HUES64 (cell line): Measurements from ENCODE around the gene TTR.

Source experiments
- H3K27ac ChIP-seq: 2 replicates; pipeline ENCODE4 v1.7.0; 2013; ENCODE audit warnings: low read depth, low read length, inconsistent platforms
- H3K27me3 ChIP-seq: 2 replicates; pipeline ENCODE4 v1.6.1; 2013; ENCODE audit warnings: mild to moderate bottlenecking, low read length; ENCODE audit not compliant: insufficient read depth
- H3K36me3 ChIP-seq: 2 replicates; pipeline ENCODE4 v1.6.1; 2013; ENCODE audit warnings: mild to moderate bottlenecking, low read length; ENCODE audit not compliant: insufficient read depth
- H3K4me1 ChIP-seq: 2 replicates; pipeline ENCODE4 v1.6.1; 2013; ENCODE audit warnings: mild to moderate bottlenecking, low read length, moderate library complexity; ENCODE audit not compliant: insufficient read depth
- H3K4me3 ChIP-seq: 2 replicates; pipeline ENCODE4 v1.5.1; 2013; ENCODE audit warnings: mild to moderate bottlenecking, low read length, moderate library complexity
- H3K9ac ChIP-seq: 2 replicates; pipeline ENCODE4 v1.6.1; 2013; ENCODE audit warnings: mild to moderate bottlenecking, low read depth, low read length
- H3K9me3 ChIP-seq: 2 replicates; pipeline ENCODE4 v1.6.1; 2013; ENCODE audit warnings: low read depth, low read length; ENCODE audit not compliant: insufficient read depth
- WGBS: fragments of 150-250, 120-280 bp; methylation state at CpG from one replicate; pipeline ENCODE4 v1.1.7; 2013; ENCODE audit warnings: missing lambda C conversion rate; 5-methylcytosine and 5-hydroxymethylcytosine counted together

TTR gene

DNA sequence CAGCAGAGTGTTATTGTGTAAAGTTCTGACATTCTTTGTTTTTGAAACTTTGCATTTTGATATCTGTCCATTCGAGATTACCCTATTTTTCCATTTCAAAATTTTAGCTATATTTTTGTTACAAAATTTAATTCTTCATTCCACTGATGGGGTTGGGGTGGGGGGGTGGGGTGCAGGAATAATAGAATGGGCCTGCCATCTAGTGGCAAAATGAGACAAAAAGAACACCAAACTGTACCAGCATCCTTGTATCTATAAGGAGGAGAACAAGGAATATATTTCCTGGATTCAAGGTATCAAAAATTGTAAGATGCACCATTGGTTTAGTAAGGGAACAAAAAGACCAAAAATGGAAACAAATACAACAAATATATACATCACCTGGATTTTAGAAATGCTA, 27.9 kb upstream of the TTR start:
- no peaks in the 10 kb centered on the region for H3K36me3 ChIP-seq

GRCh38 chr18:31565345-31565744, 26.3 kb upstream of the TTR start:
- WGBS, result 88% methylated on average over 2 of the region's 2 CpGs
- no peak overlapping the region for H3K4me3 ChIP-seq
- H3K9ac ChIP-seq, result no peak overlapping the region
- H3K36me3 ChIP-seq, result no peaks in the 10 kb centered on the region
- H3K4me1 ChIP-seq, result 0 out of 2 replicates have a peak, but pooled peaks cover 5% of the 10 kb centered on the region
- no peaks in the 10 kb centered on the region for H3K9me3 ChIP-seq
- no peaks in the 10 kb centered on the region for H3K27me3 ChIP-seq
- H3K27ac ChIP-seq, result no peak overlapping the region

More for the DNA sequence above, 27.9 kb upstream of the TTR start:
- Histone ChIP-seq H3K4me3 (no peak overlapping the region), H3K9ac (no peak overlapping the region), H3K4me1 (0 out of 2 replicates have a peak, but pooled peaks cover 5% of the 10 kb centered on the region), H3K27ac (no peak overlapping the region), H3K27me3 (no peaks in the 10 kb centered on the region), H3K9me3 (no peaks in the 10 kb centered on the region)
- no CpG with 5 or more reads among the region's 1 CpG for WGBS

GRCh38 chr18:31565782-31566512, 25.7 kb upstream of the TTR start:
- no peak overlapping the region for H3K9ac ChIP-seq
- 0 out of 2 replicates have a peak, but pooled peaks cover 5% of the 10 kb centered on the region for H3K4me1 ChIP-seq
- H3K9me3 ChIP-seq, result no peaks in the 10 kb centered on the region
- no peaks in the 10 kb centered on the region for H3K27me3 ChIP-seq
- H3K27ac ChIP-seq, result no peak overlapping the region
- no peak overlapping the region for H3K4me3 ChIP-seq
- no peaks in the 10 kb centered on the region for H3K36me3 ChIP-seq
- WGBS, result 95% methylated on average over 10 of the region's 10 CpGs

- Histone ChIP-seq H3K27me3 (no peaks in the 10 kb centered on the region), H3K4me1 (0 out of 2 replicates have a peak, but pooled peaks cover 5% of the 10 kb centered on the region), H3K27ac (no peak overlapping the region), H3K36me3 (no peaks in the 10 kb centered on the region), H3K4me3 (no peak overlapping the region), H3K9me3 (no peaks in the 10 kb centered on the region), H3K9ac (no peak overlapping the region)
- 67% methylated on average over 4 of the region's 4 CpGs for WGBS
These were observed 24.9 kb upstream of the TTR start for GRCh38 chr18:31566576-31567306.

DNA sequence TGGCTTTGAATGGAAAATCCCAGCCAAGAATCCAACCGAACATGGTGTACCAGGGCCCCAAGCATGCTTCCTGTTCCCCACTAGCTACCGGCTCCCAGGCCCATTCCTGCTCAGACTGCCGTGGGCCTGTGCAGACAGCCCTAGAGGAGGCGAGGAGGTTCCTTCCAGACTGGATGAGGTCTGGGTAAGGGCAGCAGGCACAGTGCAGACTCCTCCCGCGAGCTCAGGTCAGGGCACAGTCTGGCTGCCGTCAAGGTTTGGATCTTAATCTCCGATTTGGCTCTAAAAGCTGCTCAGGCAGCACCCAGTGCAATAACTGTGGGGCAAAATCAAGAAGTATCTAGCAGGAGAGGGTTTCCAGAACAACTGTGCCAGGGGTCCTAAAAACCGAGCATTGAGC, 19.3 kb upstream of the TTR start:
- Histone ChIP-seq H3K4me3 (no peak overlapping the region), H3K9me3 (no peaks in the 10 kb centered on the region), H3K27me3 (no peaks in the 10 kb centered on the region), H3K9ac (no peak overlapping the region), H3K27ac (no peak overlapping the region), H3K36me3 (no peaks in the 10 kb centered on the region), H3K4me1 (no peaks in the 10 kb centered on the region)
- WGBS, result 82% methylated on average over 9 of the region's 9 CpGs

DNA sequence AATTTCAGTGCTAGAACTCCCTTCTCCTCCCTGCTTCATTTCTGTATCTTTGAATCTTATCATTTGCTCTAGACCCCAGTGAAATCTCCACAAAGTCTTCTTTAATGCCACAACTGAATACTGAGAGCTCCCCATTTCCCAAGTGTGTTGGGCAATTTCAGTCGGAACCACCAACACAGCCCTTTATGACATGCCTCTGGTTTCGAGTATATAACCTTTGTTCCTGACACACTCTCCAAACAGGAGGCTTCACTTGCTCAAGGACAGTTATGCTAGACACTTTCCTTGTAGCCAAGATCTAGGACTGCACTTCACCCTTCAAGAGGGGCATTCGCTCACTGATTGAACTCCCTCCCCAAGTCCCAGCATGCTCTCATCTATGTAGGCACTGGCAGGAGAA, 18.6 kb upstream of the TTR start:
- Histone ChIP-seq H3K4me1 (no peaks in the 10 kb centered on the region), H3K36me3 (no peaks in the 10 kb centered on the region), H3K9me3 (no peaks in the 10 kb centered on the region), H3K27ac (no peak overlapping the region), H3K9ac (no peak overlapping the region), H3K4me3 (no peak overlapping the region), H3K27me3 (no peaks in the 10 kb centered on the region)
- WGBS, result 93% methylated on average over 3 of the region's 3 CpGs

- Histone ChIP-seq H3K36me3 (no peaks in the 10 kb centered on the region), H3K9ac (no peak overlapping the region), H3K9me3 (no peaks in the 10 kb centered on the region), H3K27ac (no peak overlapping the region), H3K27me3 (no peaks in the 10 kb centered on the region), H3K4me3 (no peak overlapping the region), H3K4me1 (no peaks in the 10 kb centered on the region)
- WGBS, result no CpG with 5 or more reads among the region's 1 CpG
These were observed 17.3 kb upstream of the TTR start for GRCh38 chr18:31574359-31574758.

DNA sequence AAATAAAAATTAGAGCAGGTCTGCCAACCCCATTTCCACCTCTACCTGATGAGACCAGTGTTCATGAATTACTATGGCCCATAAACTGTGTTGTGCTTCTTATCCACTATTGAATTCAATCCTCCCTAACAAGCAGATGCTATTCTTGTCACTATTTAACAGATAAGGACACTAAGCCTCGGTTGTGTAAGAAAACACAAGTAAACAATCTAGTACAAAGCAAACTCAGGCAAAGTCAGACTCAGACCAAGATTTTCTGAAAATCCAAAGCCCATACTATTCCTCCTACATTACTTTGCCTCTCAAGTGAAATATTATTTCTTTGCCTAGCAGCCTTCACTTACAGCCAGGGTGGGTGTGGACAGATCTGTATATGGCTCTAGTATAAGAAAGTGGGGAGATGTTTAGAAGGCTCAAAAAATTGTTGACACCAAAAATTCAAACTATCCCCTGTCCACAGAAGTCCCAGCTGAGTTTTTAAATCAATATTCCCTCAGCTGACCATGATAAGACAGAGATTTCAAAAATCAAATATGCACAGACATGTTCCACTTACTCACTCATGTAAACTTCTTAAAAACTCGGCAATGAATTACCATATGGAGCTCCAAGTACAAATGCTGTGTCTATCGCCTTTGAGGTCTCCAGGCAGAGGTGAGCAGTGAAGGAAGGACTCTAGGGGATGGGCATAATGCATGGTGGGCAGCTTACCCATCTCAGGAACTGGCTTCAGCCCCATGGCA, 16.0 kb upstream of the TTR start:
- Histone ChIP-seq H3K4me1 (no peaks in the 10 kb centered on the region), H3K27me3 (no peaks in the 10 kb centered on the region), H3K9me3 (no peaks in the 10 kb centered on the region), H3K36me3 (no peaks in the 10 kb centered on the region), H3K9ac (no peak overlapping the region), H3K27ac (no peak overlapping the region), H3K4me3 (no peak overlapping the region)
- 91% methylated on average over 3 of the region's 3 CpGs for WGBS

GRCh38 chr18:31576670-31577069, 15.0 kb upstream of the TTR start:
- no peaks in the 10 kb centered on the region for H3K36me3 ChIP-seq
- H3K27ac ChIP-seq, result no peak overlapping the region
- no peaks in the 10 kb centered on the region for H3K27me3 ChIP-seq
- no peaks in the 10 kb centered on the region for H3K9me3 ChIP-seq
- 69% methylated on average over 4 of the region's 4 CpGs for WGBS
- no peak overlapping the region for H3K9ac ChIP-seq
- H3K4me1 ChIP-seq, result no peaks in the 10 kb centered on the region
- no peak overlapping the region for H3K4me3 ChIP-seq

DNA sequence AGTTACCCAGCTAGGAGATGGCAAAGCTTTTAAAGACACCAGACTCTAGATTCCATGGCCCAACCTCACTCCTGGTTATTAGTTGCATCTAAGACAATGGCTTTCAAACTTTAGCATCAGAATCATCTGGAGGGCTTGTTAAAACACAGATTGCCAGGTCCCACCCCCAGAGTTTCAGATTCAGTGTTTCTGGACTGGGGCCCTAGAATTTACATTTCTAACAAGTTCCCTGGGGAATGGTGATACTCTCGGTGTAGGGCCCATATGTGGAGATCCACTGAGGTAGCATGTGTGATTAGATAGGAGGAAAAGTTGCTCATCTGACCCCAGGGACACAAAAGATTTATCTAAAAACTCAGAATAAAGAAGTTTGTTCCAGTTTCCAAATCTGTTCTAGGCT, 14.5 kb upstream of the TTR start:
- Histone ChIP-seq H3K36me3 (no peaks in the 10 kb centered on the region), H3K27me3 (no peaks in the 10 kb centered on the region), H3K27ac (no peak overlapping the region), H3K9me3 (no peaks in the 10 kb centered on the region), H3K4me3 (no peak overlapping the region), H3K4me1 (no peaks in the 10 kb centered on the region), H3K9ac (no peak overlapping the region)
- WGBS, result 100% methylated on average over 1 of the region's 1 CpG

DNA sequence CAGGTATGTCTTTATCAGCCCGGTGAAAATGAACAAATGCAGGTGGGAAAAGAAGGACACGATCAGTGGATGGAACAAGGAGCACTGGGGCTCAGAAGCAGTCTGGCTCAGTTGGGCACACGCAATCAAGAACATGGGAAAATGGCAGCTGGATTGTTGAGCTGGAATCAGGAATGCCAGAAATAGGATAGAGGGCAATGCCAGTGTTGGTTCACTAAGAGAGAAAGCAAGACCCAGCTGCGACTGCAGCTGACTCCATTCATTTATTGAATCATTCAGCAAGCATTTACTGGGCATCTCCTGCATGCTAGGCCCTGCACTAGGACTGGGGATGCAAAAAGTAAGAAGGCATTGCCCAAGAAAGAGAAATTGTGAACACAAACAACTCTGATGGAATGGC, 13.6 kb upstream of the TTR start:
- Histone ChIP-seq H3K27me3 (no peaks in the 10 kb centered on the region), H3K36me3 (no peaks in the 10 kb centered on the region), H3K4me3 (no peak overlapping the region), H3K9ac (no peak overlapping the region), H3K27ac (no peak overlapping the region), H3K4me1 (no peaks in the 10 kb centered on the region), H3K9me3 (no peaks in the 10 kb centered on the region)
- 93% methylated on average over 4 of the region's 4 CpGs for WGBS
